Fibroblast of skin of scalp (primary cell): Measurements from ENCODE around the gene LTBP2.
A peak's percentile ranks its signal among the peaks of the same experiment; 100 is the strongest.
"Not testable (repeated sequence)": the region's sequence is repeated elsewhere in the genome, so short reads cannot be mapped to it uniquely, and the experiment has no call there.

Experiments used
- DNase-seq: peaks from one replicate; pipeline ENCODE4 v3.0.0-alpha.2; 2013

LTBP2 gene

DNA sequence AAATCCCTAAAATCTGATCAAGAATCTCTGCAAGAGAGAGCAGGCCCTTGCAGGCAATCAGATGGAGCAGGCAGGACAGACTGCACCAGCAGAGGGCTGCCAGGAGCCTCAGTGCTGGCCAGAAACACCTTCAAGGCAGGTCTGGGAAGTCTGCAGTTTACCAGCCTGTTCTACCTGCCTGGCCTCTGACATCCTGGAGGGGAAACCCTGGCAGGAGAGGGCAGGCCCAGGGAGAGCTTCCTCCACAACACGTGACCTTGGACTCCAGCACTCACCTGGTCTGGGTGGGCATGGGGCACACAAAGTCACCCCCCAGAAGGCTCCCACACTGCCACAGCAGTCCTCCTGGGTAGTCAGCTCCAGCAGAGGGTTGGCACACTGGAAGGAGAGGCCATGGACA is 62.4 kb downstream of the LTBP2 start:
- no peak for DNase-seq

DNA sequence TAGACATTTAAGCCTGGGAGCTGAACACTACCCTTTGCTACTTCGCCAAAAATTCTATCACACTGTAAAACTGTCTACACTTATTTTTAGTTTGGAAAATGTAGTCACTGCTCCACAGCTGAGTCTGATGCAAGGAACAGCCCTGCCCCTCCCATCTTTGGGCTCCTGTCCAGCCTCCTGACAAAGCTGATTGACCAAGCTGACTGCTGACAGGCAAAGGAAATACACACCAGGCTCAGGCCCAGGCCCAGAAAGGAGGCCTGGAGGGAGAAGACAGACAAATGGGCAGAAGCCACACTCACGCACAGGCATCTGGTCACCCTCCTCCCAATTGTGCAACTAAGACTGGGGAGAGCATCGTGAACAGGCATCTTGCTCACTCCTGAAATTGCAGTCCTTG is 63.2 kb downstream of the LTBP2 start:
- peak; percentile 78 for DNase-seq

- no peak for DNase-seq
These were observed 64.6 kb downstream of the LTBP2 start for GRCh38 chr14:74547331-74547927.

- peak; percentile 53 for DNase-seq
These were observed 65.6 kb downstream of the LTBP2 start for GRCh38 chr14:74546416-74546815.

DNA sequence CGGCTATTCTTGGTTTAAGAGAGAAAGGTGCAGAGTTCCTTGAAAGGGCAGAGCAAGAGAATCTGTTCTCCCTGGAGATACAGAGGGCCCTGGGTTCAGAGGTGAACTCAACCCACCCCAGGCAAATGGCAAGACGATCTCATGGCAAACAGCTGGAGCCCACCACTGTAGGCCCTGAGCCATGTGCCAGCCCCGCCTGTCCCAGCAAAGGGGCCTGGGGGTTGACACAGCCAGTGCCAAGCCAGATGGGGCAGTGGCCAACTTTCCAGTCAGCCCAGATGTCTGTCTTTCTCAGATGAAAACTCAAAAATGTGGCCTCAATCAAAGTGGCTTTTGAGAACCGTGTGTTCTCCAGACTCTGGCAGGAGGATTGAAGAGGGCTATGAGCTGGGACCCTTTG is 66.7 kb downstream of the LTBP2 start:
- no peak for DNase-seq

DNA sequence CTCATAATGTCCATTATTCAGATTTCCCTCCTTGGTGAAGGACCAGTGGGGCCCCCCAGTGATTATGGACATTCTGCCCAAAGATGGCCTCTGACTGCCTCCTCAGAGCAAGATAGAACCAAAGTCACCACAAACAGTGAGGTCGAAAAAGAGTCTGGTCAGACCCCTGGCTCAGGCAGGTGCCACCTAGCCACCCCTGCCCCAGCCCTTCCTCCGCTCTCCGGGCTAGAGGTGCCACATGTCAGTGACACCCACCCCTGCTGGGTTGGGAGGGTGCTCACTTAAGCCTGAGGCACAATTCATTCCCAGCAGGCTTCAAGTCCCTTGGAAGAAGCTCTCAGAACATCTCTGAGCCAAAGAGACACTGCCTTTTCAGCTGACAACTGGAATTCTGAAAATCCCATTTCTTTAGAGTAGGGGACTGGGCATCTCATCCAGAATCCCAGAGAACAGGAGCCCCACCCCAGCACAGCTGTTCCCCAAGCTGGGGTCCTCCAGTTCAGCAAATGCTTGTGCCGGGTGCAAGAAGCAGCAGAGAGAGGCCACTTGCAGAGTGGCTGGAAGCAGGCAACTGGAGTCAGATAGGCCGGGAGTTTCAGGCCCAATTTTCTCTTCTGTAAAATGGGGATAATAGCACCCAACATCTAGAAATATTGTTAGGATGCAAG is 68.1 kb downstream of the LTBP2 start:
- no peak for DNase-seq

- no peak for DNase-seq
These were observed 69.9 kb downstream of the LTBP2 start for GRCh38 chr14:74542056-74542685.

DNA sequence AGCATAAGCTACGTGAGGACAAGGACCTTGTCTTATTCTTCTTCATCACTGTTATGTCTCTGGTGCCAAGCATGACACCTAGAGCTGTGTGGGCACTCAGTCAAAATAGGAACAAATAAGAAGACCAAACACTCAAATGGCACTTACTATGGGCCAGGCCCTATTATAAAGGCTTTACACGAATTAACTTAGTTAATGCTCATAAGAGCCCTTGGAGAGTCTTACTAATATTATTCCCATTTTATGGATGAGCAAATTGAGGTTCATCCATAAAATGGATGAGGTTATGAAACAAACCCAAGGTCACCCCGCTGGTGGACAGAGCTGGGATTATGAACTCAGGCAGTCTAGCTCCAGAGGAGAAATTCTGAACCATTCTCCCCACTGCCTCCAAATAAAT is 70.8 kb downstream of the LTBP2 start:
- no peak for DNase-seq

GRCh38 chr14:74539503-74539902 is 72.5 kb downstream of the LTBP2 start:
- DNase-seq, result no peak

DNA sequence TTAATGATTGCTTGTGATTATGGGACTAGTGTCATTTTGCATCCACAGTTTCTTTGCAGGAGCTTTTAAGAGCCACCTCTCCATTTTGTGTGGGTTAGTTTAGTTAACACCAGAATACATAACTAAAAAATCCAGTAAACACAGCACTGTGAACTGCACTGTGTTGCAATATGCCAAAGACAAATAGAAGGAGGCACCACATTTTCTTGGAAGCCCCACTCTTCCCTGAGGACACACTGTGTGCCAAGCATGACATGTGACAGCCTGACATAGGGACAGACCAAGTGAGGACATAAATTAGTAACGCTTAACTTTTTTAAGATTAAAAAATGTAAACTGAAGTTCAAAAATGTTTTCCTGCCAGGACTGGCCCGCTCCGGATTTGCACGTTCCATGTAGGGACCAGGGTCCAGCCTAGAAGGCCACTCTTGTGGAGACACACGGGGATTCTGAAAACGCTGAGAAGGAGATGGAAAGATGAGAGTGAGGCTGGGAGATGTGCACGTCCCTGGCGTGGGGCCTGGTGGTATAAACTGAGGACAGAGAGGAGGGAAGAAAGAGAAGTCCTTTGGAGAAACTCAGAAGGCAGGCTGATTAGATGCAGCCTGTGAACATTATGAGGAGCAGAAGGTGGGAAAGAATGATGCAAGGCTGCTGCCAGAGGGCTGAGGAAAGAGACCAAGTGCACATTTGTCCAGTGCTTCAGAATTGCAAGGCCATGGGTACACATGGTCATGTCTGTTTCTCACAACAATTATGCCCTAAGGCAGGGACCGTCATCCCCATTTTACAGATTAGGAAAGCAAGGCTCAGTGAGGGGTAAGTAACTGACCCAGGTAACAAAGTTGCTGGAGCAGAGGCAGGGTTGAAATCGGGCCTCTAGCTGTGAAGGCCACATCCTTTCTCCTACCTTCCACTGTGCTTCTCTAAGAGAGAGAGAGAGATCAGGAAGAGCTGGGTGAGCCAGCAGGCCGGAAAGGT is 73.3 kb downstream of the LTBP2 start:
- DNase-seq, result no peak

GRCh38 chr14:74536336-74536735 is 75.7 kb downstream of the LTBP2 start:
- not testable (repeated sequence) for DNase-seq

GRCh38 chr14:74535756-74536325 is 76.2 kb downstream of the LTBP2 start:
- no peak for DNase-seq

DNA sequence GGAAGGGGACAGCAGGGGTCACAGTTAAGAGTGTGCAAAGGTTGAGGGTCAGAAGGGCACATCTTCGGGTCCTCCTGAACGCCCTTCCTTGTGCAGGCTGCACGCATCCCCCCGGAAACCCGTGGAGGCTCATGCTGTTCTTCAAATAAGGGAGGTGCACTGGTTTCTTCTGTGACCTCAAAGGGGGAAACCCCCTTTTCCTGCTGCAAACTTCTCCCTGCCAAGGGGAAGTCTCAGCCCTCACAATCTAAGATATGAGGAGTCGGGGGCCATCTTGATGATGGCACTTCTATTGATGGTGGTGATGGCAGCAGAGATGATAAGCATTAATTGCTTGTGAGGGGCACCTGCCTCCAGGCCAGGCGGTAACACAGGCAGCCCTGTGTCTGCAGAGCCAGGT is 78.5 kb downstream of the LTBP2 start:
- DNase-seq, result no peak

DNA sequence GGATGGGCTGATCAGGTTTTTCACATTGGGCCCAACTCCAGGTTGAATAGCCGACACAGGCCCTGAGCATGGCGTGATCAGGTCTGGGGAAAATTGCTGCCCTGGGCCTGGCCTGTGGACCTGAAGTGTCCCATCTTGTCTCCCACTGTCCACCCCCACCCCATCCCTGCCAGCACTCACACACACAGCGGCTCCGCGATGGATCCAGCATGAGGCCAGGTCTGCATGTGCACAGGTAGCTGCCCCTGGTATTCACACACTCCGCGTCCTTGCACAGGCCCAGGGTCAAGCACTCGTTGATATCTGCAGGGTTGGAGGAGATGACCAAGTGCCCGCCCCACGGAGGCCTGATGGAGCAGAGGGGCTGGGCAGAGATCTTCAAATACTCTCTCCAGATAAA is 79.8 kb downstream of the LTBP2 start:
- DNase-seq, result no peak

- peak; percentile 72 for DNase-seq
These were observed 80.6 kb downstream of the LTBP2 start for GRCh38 chr14:74531467-74531866.

- DNase-seq, result no peak
These were observed 81.0 kb downstream of the LTBP2 start for GRCh38 chr14:74531006-74531405.

GRCh38 chr14:74528886-74529285 is 83.2 kb downstream of the LTBP2 start:
- DNase-seq, result no peak

GRCh38 chr14:74528406-74528805 is 83.6 kb downstream of the LTBP2 start:
- DNase-seq, result no peak

DNA sequence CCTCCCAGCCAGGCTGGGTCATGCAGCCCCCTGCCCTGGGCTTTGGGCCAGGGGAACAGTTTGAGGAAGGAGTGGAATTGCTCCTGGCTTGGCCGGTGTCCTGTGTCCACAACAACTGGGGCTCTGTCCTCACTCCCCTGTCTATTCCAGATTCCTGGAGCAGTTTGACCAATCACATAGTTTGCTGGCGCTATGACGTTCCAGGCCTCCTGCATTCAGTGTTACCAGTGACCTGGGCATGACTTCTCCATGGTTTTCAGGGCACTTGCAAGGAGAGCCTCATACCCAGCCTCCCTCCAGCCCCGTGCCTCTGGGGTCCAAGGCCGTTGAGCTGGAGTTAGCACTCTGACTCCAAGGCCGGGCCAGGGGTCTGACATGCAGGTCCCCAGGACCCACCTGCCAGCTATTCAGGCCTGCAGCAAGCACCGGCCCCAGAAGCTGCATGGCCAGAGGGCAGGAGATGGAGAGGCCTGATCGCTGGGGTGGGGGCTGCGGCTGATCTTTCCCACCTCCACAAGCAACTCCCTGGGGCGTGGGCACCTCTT is 84.2 kb downstream of the LTBP2 start:
- DNase-seq, result no peak

DNA sequence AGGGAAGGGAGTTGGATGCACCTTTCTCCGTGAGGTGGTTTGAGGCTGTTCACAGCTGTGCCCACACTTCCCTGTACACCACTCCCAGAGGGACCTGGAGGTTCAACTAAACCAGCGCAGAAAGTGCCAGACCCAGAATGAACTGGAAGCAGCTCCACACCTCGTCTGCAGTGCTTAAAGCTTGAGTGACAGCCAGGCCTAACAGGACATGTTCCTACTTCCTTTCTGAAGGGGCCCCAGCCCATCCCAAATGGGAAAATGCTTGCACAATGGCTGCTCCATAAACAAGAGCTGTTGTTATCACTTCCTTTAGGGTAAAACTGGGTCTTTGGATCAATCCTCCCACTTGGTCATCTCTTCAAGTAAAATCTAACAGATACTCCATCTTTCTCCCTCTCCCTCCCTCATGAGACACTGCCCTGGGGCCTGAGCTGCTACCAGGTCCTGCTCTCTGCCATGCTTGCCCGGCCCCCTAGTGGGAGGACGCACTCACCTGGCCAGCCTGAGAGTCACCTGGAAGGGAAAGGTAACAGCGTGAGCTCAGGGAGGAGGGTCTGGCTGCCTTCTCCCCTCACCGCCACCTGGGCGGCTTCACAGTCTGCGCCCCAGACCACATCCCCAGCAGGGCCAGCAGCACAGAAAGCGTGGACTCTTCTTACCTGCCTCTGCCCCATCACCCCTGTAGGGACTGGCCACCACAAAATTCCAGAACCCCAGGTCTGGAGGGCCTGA is 85.0 kb downstream of the LTBP2 start:
- no peak for DNase-seq

GRCh38 chr14:74525361-74525851 is 86.6 kb downstream of the LTBP2 start:
- no peak for DNase-seq

DNA sequence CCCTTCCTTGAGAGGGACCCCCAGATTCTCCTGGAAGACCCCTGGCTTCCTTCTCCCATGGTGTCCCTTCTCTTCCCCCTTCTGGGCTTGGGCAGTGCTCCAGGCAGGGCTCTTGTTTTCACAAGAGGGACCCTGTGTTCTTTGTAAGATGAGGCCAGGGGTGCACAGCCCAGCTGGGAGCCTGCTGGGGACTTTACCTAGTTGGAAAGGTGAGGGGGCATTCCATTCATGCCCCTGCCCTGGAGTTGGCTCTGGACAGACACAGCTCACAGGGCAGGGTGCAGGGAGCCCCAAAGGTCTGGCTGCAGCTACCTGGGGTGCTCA is 87.3 kb downstream of the LTBP2 start:
- no peak for DNase-seq
